Measurements from ENCODE around the gene SYK.

- no peak for TF ChIP-seq POLR2AphosphoS5 (IDR thresholded peaks at IDR 0.05)
- no peak for TF ChIP-seq CTCF (IDR thresholded peaks at IDR 0.05)
Observed at GRCh38 chr9:90825586-90825985, 24.0 kb downstream of the SYK start.
